Astrocyte (in vitro differentiated cells and primary cell): Measurements from ENCODE around the gene RDH13.

ENCODE experiments used
- EZH2 ChIP-seq: IDR thresholded peaks from 2 replicates; pipeline ENCODE4 v1.6.1; 2012; ENCODE audit warnings: mild to moderate bottlenecking, low read length, inconsistent platforms; ENCODE audit not compliant: insufficient read depth
- TF ChIP-seq, protein P1 (sequence below): IDR thresholded peaks from 2 replicates; pipeline ENCODE4 v1.5.1; 2011; ENCODE audit warnings: low read depth, mild to moderate bottlenecking, inconsistent platforms, low read length, moderate library complexity; ENCODE audit not compliant: insufficient read depth

DNA sequence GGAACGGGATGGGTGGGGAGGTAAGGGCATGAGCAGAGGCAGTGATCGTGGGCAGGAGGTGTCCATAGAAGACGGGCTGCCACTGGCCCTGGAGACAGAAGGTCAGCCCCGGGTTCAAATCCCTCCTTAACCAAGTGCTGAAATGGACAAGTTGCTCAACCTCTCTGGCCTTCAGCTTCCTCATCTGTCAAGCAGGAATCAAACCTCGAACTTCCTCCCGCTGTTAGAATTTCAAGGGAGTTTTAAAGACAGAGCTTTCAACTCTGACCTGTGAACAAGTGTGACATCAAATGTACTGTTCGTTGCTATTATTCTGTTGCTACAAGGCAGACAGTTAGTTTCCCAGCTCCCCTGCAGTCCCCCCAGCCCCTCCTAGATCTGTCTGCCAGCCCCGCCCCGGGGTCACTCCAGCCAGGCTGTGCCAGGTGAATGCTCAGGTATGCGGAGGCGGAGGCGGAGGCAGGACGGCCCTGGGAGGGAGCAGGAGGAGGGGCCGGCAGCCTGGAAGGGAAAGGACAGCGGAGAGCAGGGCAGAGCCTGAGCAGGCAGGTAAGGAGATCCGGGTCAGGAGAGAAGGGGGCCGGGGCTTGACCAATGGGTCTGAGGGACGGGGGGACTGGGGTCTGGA, 12.5 kb upstream of the RDH13 start, which contains the start of gene EPS8L1:
- TF ChIP-seq, protein P1, sequence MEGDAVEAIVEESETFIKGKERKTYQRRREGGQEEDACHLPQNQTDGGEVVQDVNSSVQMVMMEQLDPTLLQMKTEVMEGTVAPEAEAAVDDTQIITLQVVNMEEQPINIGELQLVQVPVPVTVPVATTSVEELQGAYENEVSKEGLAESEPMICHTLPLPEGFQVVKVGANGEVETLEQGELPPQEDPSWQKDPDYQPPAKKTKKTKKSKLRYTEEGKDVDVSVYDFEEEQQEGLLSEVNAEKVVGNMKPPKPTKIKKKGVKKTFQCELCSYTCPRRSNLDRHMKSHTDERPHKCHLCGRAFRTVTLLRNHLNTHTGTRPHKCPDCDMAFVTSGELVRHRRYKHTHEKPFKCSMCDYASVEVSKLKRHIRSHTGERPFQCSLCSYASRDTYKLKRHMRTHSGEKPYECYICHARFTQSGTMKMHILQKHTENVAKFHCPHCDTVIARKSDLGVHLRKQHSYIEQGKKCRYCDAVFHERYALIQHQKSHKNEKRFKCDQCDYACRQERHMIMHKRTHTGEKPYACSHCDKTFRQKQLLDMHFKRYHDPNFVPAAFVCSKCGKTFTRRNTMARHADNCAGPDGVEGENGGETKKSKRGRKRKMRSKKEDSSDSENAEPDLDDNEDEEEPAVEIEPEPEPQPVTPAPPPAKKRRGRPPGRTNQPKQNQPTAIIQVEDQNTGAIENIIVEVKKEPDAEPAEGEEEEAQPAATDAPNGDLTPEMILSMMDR: no peak
- TF ChIP-seq EZH2: no peak
